Neural progenitor cell (in vitro differentiated cells): ENCODE data around the gene IRF6.

ENCODE experiments used
- EZH2 ChIP-seq: fragments of 200-600 bp; sonication (generic); IDR thresholded peaks from 2 replicates; pipeline ENCODE4 v1.6.1; 2017; ENCODE audit warnings: antibody characterized with exemption, mild to moderate bottlenecking, moderate library complexity
- EZH2phosphoT487 ChIP-seq: fragments of 200-600 bp; sonication (generic); IDR thresholded peaks from 2 replicates; pipeline ENCODE4 v1.6.1; 2017; ENCODE audit warnings: antibody characterized with exemption
- TF ChIP-seq, protein P1 (sequence below): fragments of 200-600 bp; sonication (generic); IDR thresholded peaks from 2 replicates; pipeline ENCODE4 v1.5.1; 2017; ENCODE audit warnings: antibody characterized with exemption, mild to moderate bottlenecking

GRCh38 chr1:209830722-209831121 lies 24.8 kb upstream of the IRF6 start:
- no peak for TF ChIP-seq EZH2phosphoT487
- TF ChIP-seq, protein P1, sequence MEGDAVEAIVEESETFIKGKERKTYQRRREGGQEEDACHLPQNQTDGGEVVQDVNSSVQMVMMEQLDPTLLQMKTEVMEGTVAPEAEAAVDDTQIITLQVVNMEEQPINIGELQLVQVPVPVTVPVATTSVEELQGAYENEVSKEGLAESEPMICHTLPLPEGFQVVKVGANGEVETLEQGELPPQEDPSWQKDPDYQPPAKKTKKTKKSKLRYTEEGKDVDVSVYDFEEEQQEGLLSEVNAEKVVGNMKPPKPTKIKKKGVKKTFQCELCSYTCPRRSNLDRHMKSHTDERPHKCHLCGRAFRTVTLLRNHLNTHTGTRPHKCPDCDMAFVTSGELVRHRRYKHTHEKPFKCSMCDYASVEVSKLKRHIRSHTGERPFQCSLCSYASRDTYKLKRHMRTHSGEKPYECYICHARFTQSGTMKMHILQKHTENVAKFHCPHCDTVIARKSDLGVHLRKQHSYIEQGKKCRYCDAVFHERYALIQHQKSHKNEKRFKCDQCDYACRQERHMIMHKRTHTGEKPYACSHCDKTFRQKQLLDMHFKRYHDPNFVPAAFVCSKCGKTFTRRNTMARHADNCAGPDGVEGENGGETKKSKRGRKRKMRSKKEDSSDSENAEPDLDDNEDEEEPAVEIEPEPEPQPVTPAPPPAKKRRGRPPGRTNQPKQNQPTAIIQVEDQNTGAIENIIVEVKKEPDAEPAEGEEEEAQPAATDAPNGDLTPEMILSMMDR: no peak
- TF ChIP-seq EZH2: no peak
